IMR-90 (cell line): Measurements from ENCODE around the gene SLC2A13. TPM values are rescaled to one million over a fixed set of nuclear protein-coding genes. Genes with fewer than 3 reads are reported as not detected.

Experiments
- ATAC-seq: fragments of 200-7000 bp; cut with Tn5 transposase; 2 replicates; pipeline ENCODE4 v1.9.1; 2020; ENCODE audit warnings: low read depth, mild to moderate bottlenecking, moderate library complexity
- BruUV-seq: library from RNA; stranded (reverse); fragments of 400-500 nt; replicated peaks from 2 replicates; lab custom pipeline; 2021; lab: Mats Ljungman, UMichigan
- CTCF ChIA-PET: fragments of 300-600 bp; formaldehyde crosslinking; extraction: SDS; loops from one replicate; lab custom pipeline; 2021; ENCODE audit warnings: antibody characterized with exemption; lab: Yijun Ruan, JAX
- POLR2A ChIA-PET: fragments of 300-600 bp; sonication (Branson Sonifier 250); formaldehyde crosslinking; loops from one replicate; lab custom pipeline; 2022; ENCODE audit warnings: antibody characterized with exemption; ENCODE audit not compliant: unreplicated experiment; lab: Charles Lee
- DNase-seq: peaks from one replicate; pipeline ENCODE4 v3.0.0; 2013
- H2AFZ ChIP-seq: replicated peaks from 2 replicates; pipeline ENCODE3; 2013; ENCODE audit warnings: low read length, mild to moderate bottlenecking; ENCODE audit not compliant: poor library complexity
- H2AK5ac ChIP-seq: 2 replicates; pipeline ENCODE4 v1.6.1; 2013; ENCODE audit warnings: low read depth, low read length, inconsistent platforms
- H2AK9ac ChIP-seq: replicated peaks from 2 replicates; pipeline ENCODE3; 2013; ENCODE audit warnings: mild to moderate bottlenecking, low read depth, low read length, moderate library complexity; ENCODE audit not compliant: poor library complexity
- H2BK120ac ChIP-seq: 2 replicates; pipeline ENCODE4 v1.6.1; 2013; ENCODE audit warnings: low read depth, low read length, inconsistent platforms
- H2BK15ac ChIP-seq: 3 replicates; pipeline ENCODE4 v1.6.1; 2013; ENCODE audit warnings: low read depth, low read length, inconsistent platforms
- H2BK20ac ChIP-seq: 2 replicates; pipeline ENCODE4 v1.6.1; 2013; ENCODE audit warnings: low read depth, mild to moderate bottlenecking, inconsistent platforms, low read length, moderate library complexity
- H2BK5ac ChIP-seq: 2 replicates; pipeline ENCODE4 v1.6.1; 2013; ENCODE audit warnings: mild to moderate bottlenecking, low read depth, low read length, inconsistent platforms; ENCODE audit not compliant: poor library complexity, severe bottlenecking
- H3K14ac ChIP-seq: replicated peaks from 2 replicates; pipeline ENCODE4 v1.6.1; 2013; ENCODE audit warnings: low read depth, low read length, inconsistent platforms
- H3K18ac ChIP-seq: 2 replicates; pipeline ENCODE4 v1.6.1; 2013; ENCODE audit warnings: low read depth, low read length, control low read depth
- H3K23ac ChIP-seq: 2 replicates; pipeline ENCODE4 v1.6.1; 2013; ENCODE audit warnings: low read depth, low read length, inconsistent platforms
- H3K27ac ChIP-seq: 2 replicates; pipeline ENCODE4 v1.5.1; 2013; ENCODE audit warnings: mild to moderate bottlenecking, control low read depth, low read length; ENCODE audit not compliant: insufficient read depth
- H3K27me3 ChIP-seq: 2 replicates; pipeline ENCODE4 v1.6.1; 2013; ENCODE audit warnings: low read length; ENCODE audit not compliant: control insufficient read depth, insufficient read depth
- H3K36me3 ChIP-seq: 2 replicates; pipeline ENCODE4 v1.6.1; 2013; ENCODE audit warnings: low read length, mixed read lengths; ENCODE audit not compliant: control insufficient read depth, insufficient read depth
- H3K4ac ChIP-seq: 2 replicates; pipeline ENCODE4 v1.6.1; 2013; ENCODE audit warnings: low read depth, low read length, inconsistent platforms
- H3K4me1 ChIP-seq: 2 replicates; pipeline ENCODE4 v1.6.1; 2013; ENCODE audit warnings: low read length, mixed read lengths; ENCODE audit not compliant: control insufficient read depth, insufficient read depth
- H3K4me2 ChIP-seq: 2 replicates; pipeline ENCODE4 v1.6.1; 2013; ENCODE audit warnings: low read depth, mild to moderate bottlenecking, control low read depth, low read length, moderate library complexity
- H3K4me3 ChIP-seq: 2 replicates; pipeline ENCODE4 v1.5.1; 2013; ENCODE audit warnings: low read depth, mild to moderate bottlenecking, control low read depth, low read length, moderate library complexity; ENCODE audit not compliant: insufficient read depth
- H3K56ac ChIP-seq: 2 replicates; pipeline ENCODE4 v1.6.1; 2013; ENCODE audit warnings: low read length, inconsistent platforms; ENCODE audit not compliant: insufficient read depth; ENCODE audit errors: extremely low read depth
- H3K79me1 ChIP-seq, 2 experiments: 2 replicates each; pipeline ENCODE4 v1.6.1; 2013; ENCODE audit warnings: low read length in 2 of 2, inconsistent platforms in 1 of 2, low read depth in 1 of 2
- H3K9ac ChIP-seq: 2 replicates; pipeline ENCODE4 v1.6.1; 2013; ENCODE audit warnings: low read depth, low read length, control low read depth
- H3K9me1 ChIP-seq: 2 replicates; pipeline ENCODE4 v1.6.1; 2013; ENCODE audit warnings: low read length, inconsistent platforms; ENCODE audit not compliant: insufficient read depth
- H3K9me3 ChIP-seq: 2 replicates; pipeline ENCODE4 v1.6.1; 2013; ENCODE audit warnings: low read length; ENCODE audit not compliant: control insufficient read depth, insufficient read depth
- H4K20me1 ChIP-seq: 2 replicates; pipeline ENCODE4 v1.6.1; 2013; ENCODE audit warnings: low read length, inconsistent platforms; ENCODE audit not compliant: insufficient read depth
- H4K5ac ChIP-seq: 2 replicates; pipeline ENCODE4 v1.6.1; 2013; ENCODE audit warnings: mild to moderate bottlenecking, low read depth, low read length, control low read depth
- H4K8ac ChIP-seq, 2 experiments: 2 replicates each; pipeline ENCODE4 v1.6.1; 2013; ENCODE audit warnings: low read depth in 2 of 2, low read length in 2 of 2, control low read depth in 1 of 2, inconsistent platforms in 1 of 2
- H4K91ac ChIP-seq: 2 replicates; pipeline ENCODE4 v1.6.1; 2013; ENCODE audit warnings: low read depth, low read length, inconsistent platforms; ENCODE audit not compliant: insufficient read depth
- CEBPB ChIP-seq: IDR thresholded peaks from 2 replicates; pipeline ENCODE4 v1.6.1; 2012; ENCODE audit warnings: low read depth, low read length, improper control_type of control experiment
- MAFK ChIP-seq: IDR thresholded peaks from 2 replicates; pipeline ENCODE4 v1.6.1; 2012; ENCODE audit warnings: low read depth, low read length, improper control_type of control experiment
- NFE2L2 ChIP-seq: fragments of 150-350 bp; IDR thresholded peaks from 2 replicates; pipeline ENCODE4 v1.6.1; 2016; ENCODE audit warnings: low read depth, mild to moderate bottlenecking, low read length
- RCOR1 ChIP-seq: IDR thresholded peaks from 2 replicates; pipeline ENCODE4 v1.6.1; 2012; ENCODE audit warnings: mild to moderate bottlenecking, low read length, improper control_type of control experiment; ENCODE audit not compliant: insufficient replicate concordance
- RFX5 ChIP-seq: IDR thresholded peaks from 2 replicates; pipeline ENCODE4 v1.8.0; 2012; ENCODE audit warnings: low read depth, mild to moderate bottlenecking, low read length, moderate library complexity
- WGBS, 2 experiments: methylation state at CpG; one replicate each; pipeline versions ENCODE4 v1.1.5 to v1.1.7; 2013; ENCODE audit warnings: missing lambda C conversion rate in 2 of 2; ENCODE audit not compliant: insufficient read length in 1 of 2; ENCODE audit errors: extremely low coverage in 2 of 2; 5-methylcytosine and 5-hydroxymethylcytosine counted together
- dilution Hi-C: fragments of 300-500 bp; cut with HindIII; formaldehyde crosslinking; loops from one replicate; pipeline ENCODE4 v1.14.3; 2018; ENCODE audit warnings: low sequenced_read_pairs; ENCODE audit not compliant: unreplicated experiment
- in situ Hi-C: fragments of 300-500 bp; cut with MboI; formaldehyde crosslinking; loops from 3 replicates; pipeline ENCODE4 v1.14.3; 2019; ENCODE audit warnings: low sequenced_read_pairs, inconsistent platforms, mixed read lengths
- intact Hi-C: fragments of 100-400 bp; cut with micrococcal nuclease; formaldehyde crosslinking; loops from 2 replicates; pipeline ENCODE4 v1.10.0; 2022
- polyA plus RNA-seq, 3 experiments: library from polyadenylated mRNA; depleted of rRNA; stranded (reverse); fragments of >200 nt; gene quantifications; 2 replicates each; pipeline ENCODE4 v1.2.3, GENCODE V29; 2012; ENCODE audit warnings: low replicate concordance in 1 of 3
- total RNA-seq: library from RNA; depleted of rRNA; stranded (reverse); fragments of >200 nt; gene quantifications from 2 replicates; pipeline ENCODE4 v1.2.3, GENCODE V29; 2012
- TF ChIP-seq, protein P1 (sequence below): conservative IDR thresholded peaks from 2 replicates; pipeline ENCODE4 v1.5.1; 2012; ENCODE audit warnings: mild to moderate bottlenecking, low read depth, low read length, improper control_type of control experiment

Gene SLC2A13
- total and polyA plus RNA-seq, 2 of the 4 experiments (the other 2 are of a cell fraction) = 1.5 to 3.9 TPM

DNA sequence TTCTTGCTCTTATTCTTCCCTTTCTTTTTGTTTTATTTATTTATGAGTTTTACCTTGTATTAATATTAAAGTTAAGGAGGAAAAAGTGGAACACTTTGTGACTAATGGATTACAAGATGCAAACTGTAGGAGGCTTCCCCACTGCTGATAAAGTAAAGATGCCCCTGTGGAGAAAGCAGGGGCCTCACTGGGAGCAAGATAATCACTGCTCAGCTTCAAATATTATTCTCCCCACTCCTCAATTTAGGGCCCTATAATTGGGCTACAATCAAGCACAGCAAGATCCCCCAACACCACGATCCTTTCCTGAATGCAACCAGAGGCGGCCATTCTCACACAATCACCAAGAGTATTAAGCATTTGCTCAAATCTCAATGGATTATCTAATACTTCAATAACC lies 149.2 kb downstream of the SLC2A13 start:
- ChIA-PET POLR2A (no interaction called here), CTCF (no interaction called here)
- Histone ChIP-seq H3K27me3 (no peaks in the 10 kb centered on the region), H3K18ac (no peak overlapping the region), H3K36me3 (no peaks in the 10 kb centered on the region), H3K9ac (no peak overlapping the region), H4K20me1 (no peaks in the 10 kb centered on the region), H4K5ac (no peak overlapping the region), H2AFZ (no peak overlapping the region), H2BK5ac (no peak overlapping the region), H4K8ac (no peak overlapping the region), H3K79me1 (no peaks in the 10 kb centered on the region), H3K4me1 (no peaks in the 10 kb centered on the region), H2BK15ac (no peak overlapping the region), H3K23ac (no peak overlapping the region), H3K4ac (no peak overlapping the region), H3K4me2 (no peak overlapping the region), H2BK120ac (no peak overlapping the region), H3K14ac (no peak overlapping the region), H3K27ac (no peak overlapping the region), H2AK5ac (no peak overlapping the region), H3K9me3 (no peaks in the 10 kb centered on the region), H2AK9ac (no peak overlapping the region), H3K4me3 (no peak overlapping the region), H3K56ac (no peak overlapping the region), H2BK20ac (no peak overlapping the region), H3K9me1 (no peaks in the 10 kb centered on the region), H4K91ac (no peak overlapping the region)
- ATAC-seq (no peak), DNase-seq (no peak)
- BruUV-seq = no TSS peak
- WGBS, 2 experiments = 79% methylated on average over 2 of the region's 2 CpGs; no CpG with 5 or more reads in 1 of the 2 experiments
- intact Hi-C loops = no loop called here
- in situ Hi-C loops = no loop called here
- dilution Hi-C loops = no loop called here
- TF ChIP-seq NFE2L2 = no peak
- no peak for TF ChIP-seq RFX5
- no peak for TF ChIP-seq MAFK
- TF ChIP-seq, protein P1, sequence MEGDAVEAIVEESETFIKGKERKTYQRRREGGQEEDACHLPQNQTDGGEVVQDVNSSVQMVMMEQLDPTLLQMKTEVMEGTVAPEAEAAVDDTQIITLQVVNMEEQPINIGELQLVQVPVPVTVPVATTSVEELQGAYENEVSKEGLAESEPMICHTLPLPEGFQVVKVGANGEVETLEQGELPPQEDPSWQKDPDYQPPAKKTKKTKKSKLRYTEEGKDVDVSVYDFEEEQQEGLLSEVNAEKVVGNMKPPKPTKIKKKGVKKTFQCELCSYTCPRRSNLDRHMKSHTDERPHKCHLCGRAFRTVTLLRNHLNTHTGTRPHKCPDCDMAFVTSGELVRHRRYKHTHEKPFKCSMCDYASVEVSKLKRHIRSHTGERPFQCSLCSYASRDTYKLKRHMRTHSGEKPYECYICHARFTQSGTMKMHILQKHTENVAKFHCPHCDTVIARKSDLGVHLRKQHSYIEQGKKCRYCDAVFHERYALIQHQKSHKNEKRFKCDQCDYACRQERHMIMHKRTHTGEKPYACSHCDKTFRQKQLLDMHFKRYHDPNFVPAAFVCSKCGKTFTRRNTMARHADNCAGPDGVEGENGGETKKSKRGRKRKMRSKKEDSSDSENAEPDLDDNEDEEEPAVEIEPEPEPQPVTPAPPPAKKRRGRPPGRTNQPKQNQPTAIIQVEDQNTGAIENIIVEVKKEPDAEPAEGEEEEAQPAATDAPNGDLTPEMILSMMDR = no peak
- no peak for TF ChIP-seq CEBPB
- no peak for TF ChIP-seq RCOR1
